Right kidney (tissue), 1 donor: ENCODE results near the gene DOHH.

Experiments used
- DNase-seq: peaks from one replicate; pipeline ENCODE4 v3.0.0-alpha.2; 2016

DOHH gene

DNA sequence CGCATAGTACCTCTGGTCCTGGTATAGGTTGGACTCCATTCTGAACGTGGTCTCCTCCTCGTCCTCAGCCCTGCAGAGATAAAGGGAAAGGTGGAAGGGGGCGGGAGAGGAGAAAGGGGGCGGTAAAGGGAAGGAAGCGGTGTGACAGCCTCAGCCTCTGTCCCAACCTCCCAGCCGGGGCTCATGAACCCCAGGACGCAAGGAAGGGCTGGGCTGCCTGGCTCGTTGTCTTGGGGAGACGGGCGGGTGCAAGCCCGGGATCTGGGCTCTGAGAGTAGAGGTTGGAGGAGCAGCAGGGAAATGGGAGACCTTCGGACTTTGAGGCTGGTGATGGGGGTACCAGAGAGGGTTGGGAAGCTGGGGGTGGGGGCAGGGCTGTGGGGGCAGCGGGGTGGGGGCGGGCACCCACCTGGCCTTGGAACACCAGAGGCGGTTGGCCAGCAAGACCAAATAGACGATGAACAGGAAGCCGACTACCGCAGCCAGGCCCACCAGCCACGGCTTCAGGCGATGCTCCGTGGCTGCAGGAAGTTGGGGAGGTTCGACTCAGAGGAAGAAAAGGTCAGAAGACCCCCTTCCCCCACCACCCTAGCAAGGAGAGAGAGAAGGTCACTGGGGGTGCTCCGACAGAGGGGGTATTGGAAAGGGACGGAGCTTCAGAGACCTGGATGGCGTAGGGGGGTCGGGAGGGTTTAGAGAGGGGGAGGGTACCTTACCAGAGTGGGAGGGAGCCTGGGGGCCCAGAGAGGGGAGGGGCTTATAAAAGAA lies 21.9 kb downstream of the DOHH start:
- no peak for DNase-seq

DNA sequence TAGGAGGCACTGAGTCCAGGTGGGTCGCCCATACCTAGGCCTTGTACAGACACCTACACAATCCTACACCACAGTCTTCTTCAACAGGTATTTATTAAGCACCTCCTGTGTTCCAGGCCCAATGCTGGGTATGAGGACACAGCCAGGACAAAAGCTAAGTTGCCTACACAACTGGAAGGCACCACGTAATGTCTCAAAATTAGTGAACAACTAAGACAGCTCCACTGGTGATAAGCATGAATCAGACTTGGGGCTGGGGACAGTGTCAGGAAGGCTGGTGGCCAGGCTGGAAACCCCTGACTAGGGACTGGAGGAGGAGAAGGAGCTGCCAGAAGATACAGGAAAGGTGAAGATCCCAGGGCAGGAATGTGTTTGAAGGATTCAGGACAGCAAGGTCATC lies 22.5 kb downstream of the DOHH start:
- DNase-seq: no peak

DNA sequence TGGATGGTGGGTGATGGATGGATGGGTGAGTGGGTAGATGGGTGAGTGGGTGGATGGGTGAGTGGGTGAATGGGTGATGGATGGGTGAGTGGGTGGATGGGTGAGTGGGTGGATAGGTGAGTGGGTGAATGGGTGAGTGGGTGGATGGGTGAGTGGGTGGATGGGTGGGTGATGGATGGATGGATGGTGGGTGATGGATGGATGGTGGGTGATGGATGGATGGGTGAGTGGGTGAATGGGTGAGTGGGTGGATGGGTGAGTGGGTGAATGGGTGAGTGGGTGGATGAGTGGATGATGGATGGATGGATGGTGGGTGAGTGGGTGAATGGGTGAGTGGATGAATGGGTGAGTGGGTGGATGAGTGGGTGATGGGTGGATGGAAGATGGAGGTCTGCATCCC lies 23.0 kb downstream of the DOHH start:
- no peak for DNase-seq

DNA sequence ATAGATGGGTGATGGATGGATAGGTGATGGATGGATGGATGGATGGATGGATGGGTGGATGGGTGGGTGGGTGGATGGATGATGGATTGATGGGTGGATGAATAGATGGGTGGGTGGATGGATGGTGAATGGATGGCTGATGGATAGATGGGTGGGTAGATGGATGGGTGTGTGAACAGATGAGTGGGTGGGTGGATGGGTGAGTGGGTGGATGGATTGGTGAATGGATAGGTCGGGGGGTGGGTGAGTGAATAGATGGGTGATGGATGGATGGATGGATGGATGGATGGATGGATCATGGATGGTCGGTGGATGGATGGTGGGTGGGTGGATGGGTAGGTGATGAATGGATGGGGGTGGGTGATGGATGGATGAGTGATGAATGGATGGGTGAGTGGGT lies 23.6 kb downstream of the DOHH start:
- DNase-seq: no peak

DNA sequence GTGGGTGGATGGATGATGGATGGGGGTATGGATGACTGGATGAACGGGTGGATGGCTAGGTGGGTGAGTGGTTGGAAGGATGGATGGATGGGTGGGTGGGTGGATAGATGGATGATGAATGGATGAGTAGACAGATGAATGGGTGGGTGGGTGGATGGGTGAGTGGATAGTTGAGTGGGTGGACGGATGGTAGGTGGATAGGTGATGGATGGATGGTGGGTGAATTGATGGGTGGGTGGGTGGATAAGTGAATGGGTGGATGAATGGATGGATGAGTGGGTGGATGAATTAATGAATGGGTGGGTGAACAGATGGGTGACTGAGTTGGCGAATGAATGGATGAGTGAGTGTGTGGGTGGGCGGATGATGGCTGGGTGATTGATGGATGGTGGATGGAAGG lies 25.0 kb downstream of the DOHH start:
- DNase-seq: no peak

DNA sequence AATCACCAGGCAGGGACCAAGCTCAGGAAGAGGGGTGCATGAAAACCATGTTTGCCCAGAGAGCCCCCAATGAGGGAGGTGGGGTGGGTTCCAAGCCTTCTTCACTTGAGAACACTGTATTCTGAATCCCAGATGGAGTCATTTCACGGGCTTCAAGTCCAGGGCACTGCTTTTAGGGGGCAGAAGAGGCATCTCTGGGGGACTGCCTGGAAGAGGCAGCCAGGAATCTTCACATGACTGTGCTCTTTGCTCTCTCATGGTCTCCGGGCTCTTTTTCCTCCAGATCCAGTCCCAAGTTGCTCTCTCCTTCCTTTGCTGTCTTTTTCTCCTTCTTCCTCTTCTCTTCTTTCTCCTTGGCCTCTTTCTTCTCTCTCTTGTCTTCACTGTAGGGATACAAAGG lies 25.9 kb downstream of the DOHH start:
- DNase-seq: no peak

DNA sequence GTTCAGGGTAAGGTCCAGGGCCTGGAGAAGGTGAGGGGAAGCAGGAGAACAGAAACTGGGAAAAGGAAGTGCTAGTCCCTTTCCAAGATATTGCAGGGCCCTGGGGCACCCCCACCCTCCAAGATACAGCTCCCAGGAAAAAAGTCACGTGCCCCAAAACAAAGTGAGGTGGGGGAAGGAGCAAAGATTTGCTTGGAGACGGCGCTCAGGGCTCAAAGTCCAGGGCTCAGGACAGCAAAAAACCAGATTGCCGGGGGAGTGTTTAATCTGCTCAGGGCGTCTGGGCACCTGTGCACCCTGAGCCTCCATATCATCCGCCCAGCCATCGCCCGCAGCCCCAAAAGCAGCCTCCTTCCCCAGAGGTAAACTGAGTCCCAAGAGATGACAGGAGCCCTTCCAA lies 26.5 kb downstream of the DOHH start:
- DNase-seq: no peak

DNA sequence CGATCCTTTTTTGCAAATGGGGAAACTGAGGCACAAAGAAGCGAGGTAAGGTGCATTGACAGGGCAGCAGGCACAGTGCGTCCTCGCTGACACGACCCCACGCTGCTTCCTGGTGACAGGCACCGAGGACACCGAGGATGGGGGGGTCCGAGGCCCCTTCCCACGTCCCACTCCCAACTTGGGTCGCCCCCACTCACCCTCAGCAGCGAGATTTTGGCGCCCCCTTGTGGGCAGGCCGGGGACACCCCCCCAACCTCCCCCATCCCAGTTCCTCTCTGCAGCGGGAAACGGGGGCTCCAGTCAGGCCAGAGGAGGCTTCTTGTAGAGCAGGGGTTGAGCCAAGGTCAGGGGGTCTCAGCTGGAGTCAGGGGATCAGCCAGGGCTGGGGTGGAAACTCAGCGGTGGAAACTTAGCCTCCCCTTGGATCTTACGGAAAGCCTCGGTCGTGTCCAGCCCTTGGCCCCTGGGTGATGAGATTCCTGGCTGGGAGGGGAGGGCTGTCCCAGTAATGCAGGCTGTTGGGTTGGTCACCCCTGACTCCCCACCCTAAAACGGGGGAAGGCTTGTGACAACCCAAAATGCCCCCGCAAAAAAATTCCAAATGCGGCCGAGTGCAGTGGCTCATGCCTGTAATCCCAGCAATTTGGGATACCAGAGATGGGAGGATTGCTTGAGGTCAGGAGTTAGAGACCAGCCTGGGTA lies 28.4 kb downstream of the DOHH start:
- DNase-seq: no peak

DNA sequence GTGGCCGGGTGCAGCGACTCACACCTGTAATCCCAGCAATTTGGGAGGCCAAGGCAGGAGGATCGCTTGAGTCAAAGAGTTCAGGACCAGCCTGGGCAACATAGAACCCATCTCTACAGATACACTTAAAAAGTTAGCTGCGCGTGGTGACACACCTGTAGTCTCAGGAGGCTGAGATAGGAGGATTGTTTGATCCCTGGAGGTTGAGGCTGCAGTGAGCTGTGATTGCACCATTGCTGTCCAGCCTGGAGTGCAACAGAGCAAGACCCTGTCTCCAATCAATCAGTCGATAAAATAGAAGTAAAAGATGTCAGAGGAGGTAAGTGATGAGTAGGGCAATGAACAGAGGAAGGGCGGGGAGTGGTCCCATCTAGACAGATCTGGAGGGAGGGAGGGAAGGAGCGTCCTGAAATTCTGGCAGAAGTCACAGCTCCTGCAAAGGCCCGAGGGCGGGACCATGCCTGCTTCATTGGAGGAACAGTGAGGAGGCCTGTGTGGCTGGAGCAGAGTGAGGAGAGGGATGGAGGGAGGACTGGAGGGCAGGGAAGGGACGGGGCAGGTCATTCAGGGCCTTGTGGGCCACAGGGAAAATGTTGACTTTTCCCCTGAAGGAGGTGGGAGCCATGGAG lies 29.9 kb downstream of the DOHH start:
- DNase-seq: no peak

DNA sequence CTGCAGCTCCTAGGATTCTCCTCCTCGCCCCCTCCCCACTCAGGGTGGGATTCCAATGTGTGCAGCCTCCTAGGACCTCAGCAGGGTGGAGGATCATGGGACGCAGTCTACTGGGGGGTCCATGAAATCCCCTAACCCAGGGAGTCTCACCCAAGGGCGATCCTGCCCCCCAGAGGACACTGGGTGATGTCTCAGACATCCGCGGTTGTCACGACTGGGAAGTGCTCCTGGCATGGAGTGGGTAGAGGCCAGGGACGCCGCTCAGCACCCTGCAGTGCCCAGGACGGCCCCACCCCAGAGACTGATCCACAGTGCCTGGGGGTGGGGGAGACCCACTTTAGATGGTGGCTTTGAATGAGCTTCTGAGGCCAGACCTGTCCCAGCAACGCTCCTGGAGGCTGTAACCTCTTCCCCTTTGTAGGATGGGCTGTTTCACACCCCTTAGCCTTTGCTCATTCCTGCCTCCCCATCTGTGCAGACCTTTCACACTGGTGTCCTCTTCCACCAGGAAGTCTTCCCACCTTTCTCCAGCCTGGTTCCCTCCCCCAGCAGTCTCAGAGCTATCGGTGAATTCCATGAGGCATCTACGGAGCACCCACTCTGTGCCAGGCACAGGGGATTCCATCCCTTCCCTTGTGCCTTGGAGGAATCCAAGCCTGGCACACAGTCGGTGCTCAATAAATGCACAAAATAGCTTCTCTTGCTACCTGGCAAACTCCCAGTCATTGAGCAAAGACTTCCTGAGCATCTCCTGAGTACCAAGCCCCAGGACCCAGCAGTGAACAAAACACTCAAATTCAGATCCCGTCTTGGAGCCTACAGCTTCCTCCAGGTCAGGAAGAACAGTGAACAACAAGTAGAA lies 30.6 kb downstream of the DOHH start:
- DNase-seq: no peak

DNA sequence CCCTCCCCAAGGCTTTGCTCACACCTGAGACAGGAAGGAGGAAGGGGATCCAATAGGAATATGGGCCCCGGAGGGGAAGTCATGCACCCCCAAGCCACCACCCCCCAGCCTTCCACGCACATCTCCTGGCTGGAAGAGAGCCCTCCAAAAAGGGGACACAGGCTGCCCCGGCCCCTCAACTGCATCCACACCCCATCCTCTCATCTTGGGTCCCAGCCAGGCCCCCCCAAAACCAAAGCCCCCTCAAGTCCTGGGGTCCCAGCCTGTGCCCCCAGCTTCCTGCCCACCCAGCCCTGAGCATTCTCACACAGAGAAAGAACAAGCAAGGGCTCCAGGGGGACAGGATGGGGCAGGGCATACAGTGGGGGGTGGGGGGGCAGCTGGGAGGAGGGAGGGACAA lies 32.3 kb downstream of the DOHH start:
- DNase-seq: no peak

DNA sequence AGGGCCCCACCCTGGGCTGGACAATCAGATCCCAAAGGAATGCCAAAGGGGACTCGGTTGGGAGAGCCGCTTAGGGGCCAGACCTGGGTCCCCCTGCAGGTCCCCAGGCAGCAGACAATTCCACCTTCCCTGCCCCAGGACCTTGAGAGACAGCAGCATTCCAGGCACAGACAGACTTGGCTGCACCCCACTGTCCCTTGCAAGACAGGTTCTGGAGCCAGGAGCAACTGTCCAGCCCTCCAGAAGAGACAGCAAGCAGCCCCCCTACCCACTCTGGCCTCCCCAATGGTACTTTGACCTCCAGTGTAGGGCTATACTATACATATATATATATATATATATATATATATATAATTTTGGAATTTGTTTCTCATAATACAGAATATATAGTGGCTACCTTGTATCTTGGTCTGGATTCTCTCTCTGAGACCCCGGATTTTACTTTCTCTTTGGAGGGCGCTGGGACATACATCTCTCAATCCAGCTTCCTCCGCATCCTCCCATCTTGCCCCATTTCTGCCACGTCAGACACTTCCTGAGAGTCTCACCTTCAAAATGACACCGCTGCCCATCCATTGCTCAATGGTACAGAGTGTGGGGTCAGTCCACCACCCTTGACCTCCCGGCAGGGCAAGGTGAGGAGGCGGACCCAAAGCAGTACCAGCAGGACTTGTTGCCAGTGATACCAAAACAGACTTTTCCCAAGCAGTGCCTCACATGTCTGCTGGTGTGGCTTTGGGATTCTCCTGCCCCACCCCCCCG lies 32.9 kb downstream of the DOHH start:
- no peak for DNase-seq

DNA sequence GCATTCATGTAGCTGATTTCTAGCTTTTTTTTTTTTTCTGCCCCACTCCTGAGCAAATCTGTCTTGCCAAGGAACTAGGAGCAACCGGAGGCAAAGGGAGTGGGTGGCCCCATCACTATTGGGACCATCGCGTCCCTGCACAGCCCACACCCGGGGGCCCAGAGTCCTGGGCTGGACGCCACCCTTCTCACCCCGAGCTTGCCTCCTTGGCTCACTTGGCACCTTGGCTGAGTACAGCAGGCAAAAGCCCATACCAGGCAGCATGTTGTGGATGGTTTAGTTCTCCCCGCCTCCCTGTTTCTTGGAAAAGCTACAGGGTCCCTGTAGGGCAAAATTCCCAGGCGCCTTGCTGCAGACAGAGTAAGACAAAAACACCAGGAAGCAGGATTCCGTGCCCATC lies 33.8 kb downstream of the DOHH start:
- no peak for DNase-seq

DNA sequence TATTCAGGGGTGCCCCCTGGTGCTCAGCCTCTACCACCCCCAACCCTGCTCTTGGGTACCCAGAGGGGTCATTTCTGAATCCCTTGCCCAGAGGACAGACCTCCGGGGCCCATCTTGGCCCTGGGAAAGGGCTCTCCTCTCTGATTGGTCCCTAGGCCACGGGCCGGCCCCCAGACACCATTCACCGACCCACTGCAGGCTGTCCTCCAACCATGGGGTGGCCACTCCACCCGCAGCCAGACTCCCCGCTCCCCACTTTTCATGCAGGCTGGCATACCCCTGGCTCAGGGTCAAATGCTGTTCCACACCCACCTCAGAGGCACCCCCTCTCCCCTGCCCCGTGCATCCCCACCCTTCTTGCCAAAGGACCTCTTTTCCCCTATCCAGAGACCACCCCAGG lies 34.9 kb downstream of the DOHH start:
- DNase-seq: no peak

DNA sequence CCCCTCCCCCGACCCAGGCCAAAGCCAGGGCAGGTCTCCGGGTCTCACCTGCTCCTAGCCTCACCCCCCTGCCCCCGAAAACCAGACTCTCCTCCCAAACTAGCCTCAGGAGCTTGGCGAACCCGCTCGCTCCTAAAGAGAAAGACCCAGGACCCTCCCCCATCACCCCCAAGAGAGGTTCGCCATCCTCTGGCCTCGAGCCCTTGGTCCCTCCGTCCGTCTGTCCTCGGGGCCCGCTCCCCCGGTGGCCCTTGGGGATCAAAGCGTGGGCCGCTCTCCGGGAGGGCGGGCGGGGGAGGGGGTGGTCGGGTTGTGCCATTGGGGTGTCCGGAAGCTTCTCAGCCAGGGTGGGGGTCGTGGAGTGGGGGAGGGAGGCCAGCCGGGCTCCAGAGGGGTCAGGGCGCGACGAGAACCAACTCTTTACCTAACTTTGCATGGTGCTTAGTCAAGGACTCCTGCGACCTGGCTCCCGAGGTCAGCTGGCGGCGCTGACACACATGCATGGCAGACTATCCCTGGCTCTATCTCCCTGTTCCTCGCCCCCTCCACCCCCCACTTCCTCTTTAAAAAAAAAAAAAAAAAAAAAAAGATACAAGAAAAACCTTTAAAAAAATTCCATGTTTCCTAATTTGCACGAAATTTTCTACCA lies 35.8 kb downstream of the DOHH start:
- no peak for DNase-seq

DNA sequence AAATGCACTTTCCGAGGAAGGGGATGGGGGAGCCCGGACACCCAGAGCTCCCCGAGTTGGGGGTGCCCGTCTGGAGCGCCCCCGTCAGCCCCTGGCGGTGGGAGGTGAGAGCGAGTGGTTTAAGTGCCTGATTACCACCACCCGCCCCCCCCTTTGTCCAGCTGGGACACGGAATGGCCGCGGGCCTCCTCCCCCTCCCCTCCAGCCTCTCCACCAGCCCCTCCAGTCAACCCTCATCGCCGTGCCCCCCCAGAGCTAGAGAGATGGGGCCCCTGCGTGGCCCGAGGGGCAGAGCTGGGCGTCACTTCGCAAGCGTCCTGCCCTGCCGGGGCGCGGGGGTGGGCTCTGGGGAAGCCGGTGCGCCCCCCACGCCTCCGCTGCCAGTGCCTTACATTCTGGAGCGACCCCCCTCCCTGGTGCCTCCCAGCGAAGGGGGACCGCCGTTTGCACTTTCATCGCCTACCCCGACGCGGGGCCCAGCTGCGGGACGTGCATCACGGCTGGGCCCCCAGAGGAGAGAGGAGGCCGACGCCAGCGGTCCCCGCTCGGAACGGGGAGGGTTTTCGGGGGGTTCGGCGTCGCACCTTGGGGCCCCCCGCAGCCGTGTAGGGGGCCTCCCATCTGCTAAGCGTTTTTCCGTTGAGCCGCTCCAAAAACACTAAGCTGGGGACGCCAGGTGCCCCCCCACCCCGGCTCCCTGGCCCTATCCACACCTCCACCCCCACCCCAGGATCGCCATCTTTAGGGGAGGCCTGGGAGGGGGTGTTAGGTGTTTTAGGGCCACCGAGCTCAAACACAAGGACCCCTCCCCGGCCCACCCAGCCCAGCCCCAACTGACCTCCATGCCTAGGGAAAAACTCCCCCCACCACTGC lies 36.5 kb downstream of the DOHH start:
- DNase-seq: no peak

DNA sequence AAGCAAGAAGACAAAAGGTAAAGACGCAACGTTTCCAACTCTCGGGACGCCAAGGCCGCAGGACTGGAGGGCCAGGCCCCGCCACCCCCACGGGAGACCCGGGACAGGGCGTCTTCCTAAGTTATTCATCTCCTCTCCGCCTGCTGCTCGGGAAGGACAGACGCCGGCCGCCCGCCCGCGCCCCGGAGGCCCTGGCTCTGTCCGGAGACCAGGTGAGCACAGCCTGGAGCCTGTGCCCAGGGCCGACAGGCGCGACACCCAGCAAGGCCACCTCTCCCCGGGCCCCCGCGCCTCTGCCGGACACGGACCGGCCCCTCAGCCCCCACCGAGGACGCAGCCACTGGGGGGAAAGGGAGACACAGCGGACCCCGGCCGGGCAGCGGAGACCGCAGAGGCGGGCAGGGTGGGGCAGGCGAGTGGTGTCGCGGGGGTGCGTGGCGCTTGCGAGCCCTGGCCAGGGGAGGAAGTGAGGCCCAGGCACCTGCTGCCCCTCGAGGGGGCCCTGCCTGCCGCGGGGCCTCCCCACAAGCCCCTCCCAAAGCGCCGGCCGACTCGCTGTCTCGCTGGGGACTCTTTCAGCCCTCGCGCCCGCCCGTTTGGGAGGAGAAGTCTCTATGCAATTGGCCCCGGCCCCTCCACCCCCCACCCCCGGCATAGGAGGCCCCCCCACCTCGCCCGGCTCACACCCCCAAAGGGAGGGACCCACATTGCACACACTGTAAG lies 37.3 kb downstream of the DOHH start:
- no peak for DNase-seq

DNA sequence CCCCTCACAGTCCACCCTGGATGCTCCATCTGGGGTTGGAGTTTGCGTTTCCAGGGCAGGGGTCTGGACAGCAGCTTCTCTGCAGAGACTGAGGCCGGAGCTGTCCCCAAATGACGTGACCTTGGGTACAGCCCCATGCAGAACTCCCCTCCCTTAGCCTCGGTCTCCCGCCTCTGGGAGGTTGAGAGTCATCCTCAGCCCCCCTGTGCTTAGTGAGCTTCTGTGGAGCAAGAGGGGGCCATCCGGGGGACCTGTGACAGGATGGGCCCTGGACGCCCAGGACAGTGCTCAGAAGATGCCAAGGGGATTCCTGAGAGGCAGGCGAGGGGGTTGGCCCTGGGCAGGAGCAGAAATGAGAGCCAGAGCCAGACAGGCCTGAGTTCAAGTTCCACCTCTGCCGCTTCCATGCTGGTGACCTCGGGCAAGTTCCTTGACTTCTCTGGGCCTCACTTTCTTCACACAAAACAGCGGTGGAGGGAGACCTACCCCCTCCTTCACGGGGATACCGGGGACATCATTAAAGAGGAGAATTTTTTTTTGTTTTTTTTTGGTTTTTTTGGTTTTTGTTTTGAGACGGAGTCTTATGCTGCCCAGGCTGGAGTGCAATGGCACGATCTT lies 40.4 kb downstream of the DOHH start:
- DNase-seq: no peak
